CD4-positive, alpha-beta T cell treated with Interleukin-6 for 4 hours (primary cell): ENCODE measurements around the gene TGFBR2.
A peak's percentile ranks its signal among the peaks of the same experiment; 100 is the strongest.
"Not testable (repeated sequence)": the region's sequence is repeated elsewhere in the genome, so short reads cannot be mapped to it uniquely, and the experiment has no call there.

Experiments used
- DNase-seq: peaks from one replicate; pipeline ENCODE4 v3.0.0-alpha.2; 2020; ENCODE audit warnings: mixed read lengths

The TGFBR2 gene

GRCh38 chr3:30658328-30659052 is 52.1 kb downstream of the TGFBR2 start:
- DNase-seq = peak; percentile 70

- DNase-seq = no peak
Observed at GRCh38 chr3:30659270-30660130, 53.1 kb downstream of the TGFBR2 start.

DNA sequence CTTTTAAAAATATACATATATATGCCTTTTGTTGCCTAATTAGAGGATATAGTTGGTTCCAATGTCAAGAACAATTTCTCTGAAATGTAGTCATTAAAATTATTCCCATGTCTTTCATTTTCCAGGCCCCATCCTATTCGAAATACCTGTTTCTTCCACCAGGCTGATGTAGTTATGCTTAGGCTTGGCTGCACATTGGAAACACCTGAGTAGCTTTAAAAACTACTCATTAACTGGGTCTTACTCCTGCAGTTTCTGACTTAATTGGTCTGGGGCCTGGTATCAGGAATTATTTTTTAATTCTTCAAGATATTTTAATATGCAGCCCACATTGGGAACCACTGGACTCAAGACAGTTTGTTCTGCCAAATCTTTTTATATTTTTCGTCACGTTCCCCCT is 53.7 kb downstream of the TGFBR2 start:
- no peak for DNase-seq

DNA sequence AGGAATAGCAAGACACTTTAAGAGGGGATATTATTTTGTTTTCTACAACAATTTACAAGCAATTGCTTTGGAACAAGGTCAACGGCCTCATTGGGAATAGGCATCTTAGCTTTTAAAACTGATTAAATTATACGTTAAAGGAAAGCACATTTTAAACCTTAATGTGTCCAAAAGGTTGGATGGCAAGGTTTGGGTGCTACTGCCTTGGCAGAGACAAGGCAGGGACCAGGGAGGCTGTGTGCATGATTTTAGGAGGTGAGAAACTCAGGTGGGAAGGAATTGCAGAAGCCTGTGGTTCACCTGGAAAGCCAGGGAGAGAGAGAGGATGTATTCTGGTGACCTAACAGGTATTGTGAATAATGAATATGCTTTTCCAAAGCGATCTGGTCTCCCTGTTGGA is 54.3 kb downstream of the TGFBR2 start:
- no peak for DNase-seq

- peak; percentile 35 for DNase-seq
Observed at GRCh38 chr3:30661098-30661873, 54.9 kb downstream of the TGFBR2 start.

- DNase-seq = no peak
Observed at GRCh38 chr3:30662836-30663235, 56.4 kb downstream of the TGFBR2 start.

GRCh38 chr3:30663533-30664241 is 57.3 kb downstream of the TGFBR2 start:
- no peak for DNase-seq

DNA sequence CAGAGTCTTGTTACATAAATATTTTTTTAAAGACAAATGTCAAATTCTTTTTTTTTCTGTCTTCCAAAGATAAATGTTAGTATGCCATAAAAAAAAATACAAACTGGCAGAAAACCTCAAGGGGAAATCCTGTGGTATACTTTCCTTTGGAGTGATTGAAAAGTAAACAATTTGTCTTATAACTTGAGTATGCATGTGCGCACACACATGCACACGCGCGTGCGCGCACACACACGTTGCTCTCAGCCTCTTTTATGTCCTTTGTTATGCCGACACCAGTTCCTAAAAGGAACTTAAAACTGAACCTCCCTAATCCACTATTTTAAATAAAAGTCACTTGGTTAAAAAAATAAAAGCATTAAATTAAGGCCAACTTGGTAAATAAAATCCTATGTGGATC is 58.1 kb downstream of the TGFBR2 start:
- DNase-seq = peak; percentile 54

- peak; percentile 57 for DNase-seq
Observed at GRCh38 chr3:30664884-30665283, 58.5 kb downstream of the TGFBR2 start.

GRCh38 chr3:30665539-30665938 is 59.1 kb downstream of the TGFBR2 start:
- no peak for DNase-seq

DNA sequence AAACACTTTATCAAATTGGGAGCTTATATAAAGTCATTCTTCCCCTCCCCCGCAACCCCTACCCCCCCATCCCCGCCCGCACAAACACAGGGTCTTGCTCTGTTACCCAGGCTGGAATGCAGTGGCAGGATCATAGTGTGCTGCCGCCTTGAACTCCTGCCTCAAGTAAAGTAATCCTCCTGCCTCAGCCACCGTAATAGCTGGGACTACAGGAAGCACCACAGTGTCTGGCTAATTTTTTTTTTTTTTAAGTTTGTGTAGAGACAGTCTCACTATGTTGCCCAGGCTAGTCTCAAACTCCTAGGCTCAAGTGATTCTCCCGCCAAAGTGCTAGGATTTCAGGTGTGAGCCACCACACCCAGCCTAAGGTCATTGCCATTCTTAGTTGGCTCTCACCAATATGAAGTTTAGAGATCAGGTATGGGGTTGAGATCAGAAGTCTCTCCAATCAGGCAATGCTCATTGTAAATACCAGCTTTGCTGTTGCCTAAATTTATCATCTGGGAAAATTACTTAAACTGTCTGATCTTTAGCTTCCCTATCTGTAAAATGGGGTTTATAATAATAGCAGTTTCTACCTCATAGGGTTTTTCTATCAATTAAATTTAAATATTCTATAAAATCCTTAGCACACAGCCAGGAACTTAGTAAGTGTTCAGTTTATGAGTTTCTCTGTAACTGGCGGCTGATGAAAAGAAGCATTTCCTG is 60.3 kb downstream of the TGFBR2 start:
- DNase-seq = no peak

DNA sequence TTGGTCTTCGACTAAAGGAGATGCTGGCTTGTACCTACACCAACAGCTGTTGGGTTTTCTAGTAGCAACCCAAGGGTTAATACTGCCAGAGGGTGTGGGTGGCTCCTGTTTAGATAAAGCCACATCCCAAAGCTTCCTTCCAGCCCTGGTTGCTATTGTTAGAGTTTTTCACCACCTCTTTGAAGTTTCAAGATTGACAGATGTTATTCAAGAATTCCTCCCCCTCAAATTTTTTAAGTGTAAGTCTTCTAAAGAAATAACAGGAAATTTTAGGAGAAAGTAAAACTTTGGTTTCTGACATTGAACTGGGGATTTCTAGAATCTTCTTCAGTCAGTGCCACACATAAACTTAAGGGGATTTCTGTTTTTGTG is 60.9 kb downstream of the TGFBR2 start:
- DNase-seq = peak; percentile 43

DNA sequence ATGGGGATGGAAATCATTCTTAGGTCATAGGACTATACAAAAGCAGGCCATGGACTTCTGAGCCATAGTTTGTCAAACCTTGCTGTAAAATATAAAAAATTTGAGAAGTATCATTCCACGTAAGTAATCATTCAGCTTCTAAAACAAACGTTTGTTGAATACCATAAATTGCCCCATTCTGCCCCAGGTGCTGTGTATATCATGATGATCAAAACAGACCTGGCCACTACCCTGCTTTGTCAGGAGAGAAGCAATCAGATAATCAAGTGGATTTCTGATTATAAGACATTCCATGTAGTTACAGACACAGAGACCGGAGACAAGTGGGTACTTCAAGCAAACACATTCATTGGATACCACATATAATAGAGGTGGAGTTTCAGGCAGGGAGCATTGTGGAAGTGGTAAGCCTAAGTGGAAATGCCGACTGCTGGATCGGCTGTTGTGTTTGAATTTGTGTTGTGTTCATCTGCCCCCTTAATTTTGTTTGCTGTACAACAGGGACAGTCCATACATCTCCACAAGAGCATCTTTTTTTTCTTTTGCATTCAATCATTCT is 61.7 kb downstream of the TGFBR2 start:
- no peak for DNase-seq

DNA sequence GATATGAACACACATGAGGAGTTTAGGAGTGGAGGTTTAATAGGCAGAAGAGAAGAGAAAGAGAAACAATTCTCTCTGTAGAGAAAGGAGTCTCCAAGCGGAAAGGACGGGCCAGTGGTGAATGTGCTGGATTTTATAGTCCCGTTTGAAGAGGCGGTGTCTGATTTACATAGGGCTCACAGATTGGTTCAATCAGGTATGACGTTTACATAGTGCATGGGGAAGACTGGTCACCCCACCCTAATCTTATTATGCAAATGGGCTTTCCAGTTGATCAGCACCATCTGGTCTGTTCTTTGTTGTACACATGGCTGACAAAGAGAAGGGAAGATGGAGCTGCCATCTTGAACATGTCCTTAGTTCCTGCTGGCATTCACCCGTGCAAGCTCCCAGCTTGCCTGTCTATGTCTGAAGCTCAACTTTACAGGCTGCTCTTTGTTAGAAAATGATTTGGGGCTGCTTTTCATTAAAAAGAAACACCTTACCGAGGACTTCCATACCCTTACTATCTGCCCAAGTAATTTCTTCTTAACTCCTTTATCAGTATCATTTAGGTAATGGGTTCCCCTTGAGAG is 63.0 kb downstream of the TGFBR2 start:
- DNase-seq = not testable (repeated sequence)

DNA sequence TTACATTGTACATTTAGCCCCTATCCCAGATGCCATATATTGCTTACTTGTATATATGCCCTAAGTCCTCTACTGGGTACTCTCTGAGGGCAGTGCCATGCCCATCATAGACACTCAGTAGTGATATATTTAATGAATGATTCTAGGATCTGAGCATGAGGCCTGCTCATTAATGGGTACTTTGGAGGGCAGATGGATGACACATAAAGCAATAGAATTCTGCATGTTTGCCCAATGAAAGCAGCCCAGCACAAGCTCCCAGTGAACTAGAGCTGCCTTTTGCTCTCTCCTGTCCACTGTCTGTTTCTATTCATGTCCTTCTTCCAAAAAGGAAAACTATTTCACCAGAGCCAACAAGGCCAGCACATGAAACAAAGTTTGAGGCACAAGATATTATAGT is 63.9 kb downstream of the TGFBR2 start:
- DNase-seq = no peak

- DNase-seq = no peak
Observed at GRCh38 chr3:30671527-30672286, 65.3 kb downstream of the TGFBR2 start.

DNA sequence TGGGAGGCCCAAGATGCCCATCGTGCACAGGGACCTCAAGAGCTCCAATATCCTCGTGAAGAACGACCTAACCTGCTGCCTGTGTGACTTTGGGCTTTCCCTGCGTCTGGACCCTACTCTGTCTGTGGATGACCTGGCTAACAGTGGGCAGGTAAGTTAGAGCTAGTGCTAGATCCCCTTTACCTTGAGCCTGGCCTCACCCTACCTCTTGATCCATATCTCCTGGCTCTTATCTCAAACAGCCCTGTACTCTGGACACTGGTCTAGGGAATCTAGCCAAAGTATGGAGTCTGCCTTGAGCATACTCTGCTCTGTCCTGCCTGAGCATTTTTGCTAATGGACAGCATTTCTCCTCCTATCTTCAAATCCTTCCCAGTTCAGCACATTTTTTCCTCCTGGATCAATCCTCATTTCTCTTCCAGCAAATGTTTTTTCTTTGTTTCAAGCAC is 65.9 kb downstream of the TGFBR2 start:
- no peak for DNase-seq

GRCh38 chr3:30672959-30673358 is 66.6 kb downstream of the TGFBR2 start:
- no peak for DNase-seq

GRCh38 chr3:30673425-30674341 is 67.3 kb downstream of the TGFBR2 start:
- no peak for DNase-seq
